ENCODE measurements around the gene WDFY3.

DNA sequence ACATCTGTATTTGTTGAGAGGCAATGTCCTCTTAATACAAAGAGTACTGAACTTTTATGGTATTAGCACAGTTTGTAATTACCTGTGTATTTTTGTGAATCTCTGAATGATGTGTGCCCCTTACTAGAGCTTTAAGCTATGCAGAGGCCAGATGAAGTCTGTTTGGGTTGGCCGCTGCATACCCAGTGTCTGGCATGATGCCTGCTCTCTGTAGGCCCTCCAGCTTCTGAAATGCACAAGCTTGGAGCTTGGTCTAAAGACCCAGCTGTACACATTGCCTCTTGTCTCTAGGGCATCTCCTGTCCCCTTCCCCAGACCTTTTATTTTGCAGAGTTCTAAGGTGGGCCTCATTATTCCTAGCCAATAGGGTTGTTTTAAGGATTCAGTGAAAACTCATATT lies 315.0 kb downstream of the WDFY3 start:
- TF ChIP-seq, protein P1, sequence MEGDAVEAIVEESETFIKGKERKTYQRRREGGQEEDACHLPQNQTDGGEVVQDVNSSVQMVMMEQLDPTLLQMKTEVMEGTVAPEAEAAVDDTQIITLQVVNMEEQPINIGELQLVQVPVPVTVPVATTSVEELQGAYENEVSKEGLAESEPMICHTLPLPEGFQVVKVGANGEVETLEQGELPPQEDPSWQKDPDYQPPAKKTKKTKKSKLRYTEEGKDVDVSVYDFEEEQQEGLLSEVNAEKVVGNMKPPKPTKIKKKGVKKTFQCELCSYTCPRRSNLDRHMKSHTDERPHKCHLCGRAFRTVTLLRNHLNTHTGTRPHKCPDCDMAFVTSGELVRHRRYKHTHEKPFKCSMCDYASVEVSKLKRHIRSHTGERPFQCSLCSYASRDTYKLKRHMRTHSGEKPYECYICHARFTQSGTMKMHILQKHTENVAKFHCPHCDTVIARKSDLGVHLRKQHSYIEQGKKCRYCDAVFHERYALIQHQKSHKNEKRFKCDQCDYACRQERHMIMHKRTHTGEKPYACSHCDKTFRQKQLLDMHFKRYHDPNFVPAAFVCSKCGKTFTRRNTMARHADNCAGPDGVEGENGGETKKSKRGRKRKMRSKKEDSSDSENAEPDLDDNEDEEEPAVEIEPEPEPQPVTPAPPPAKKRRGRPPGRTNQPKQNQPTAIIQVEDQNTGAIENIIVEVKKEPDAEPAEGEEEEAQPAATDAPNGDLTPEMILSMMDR (IDR thresholded peaks at IDR 0.05) = no peak
- TF ChIP-seq POLR2A (IDR thresholded peaks at IDR 0.05) = no peak
